NCI-H774 (cell line): ENCODE results near the gene SLC25A47.
"Not testable (repeated sequence)": the region's sequence is repeated elsewhere in the genome, so short reads cannot be mapped to it uniquely, and the experiment has no call there.

Experiments
- DNase-seq: peaks from one replicate; lab custom pipeline; 2025; lab: John Stamatoyannopoulos, UW

Gene SLC25A47

DNA sequence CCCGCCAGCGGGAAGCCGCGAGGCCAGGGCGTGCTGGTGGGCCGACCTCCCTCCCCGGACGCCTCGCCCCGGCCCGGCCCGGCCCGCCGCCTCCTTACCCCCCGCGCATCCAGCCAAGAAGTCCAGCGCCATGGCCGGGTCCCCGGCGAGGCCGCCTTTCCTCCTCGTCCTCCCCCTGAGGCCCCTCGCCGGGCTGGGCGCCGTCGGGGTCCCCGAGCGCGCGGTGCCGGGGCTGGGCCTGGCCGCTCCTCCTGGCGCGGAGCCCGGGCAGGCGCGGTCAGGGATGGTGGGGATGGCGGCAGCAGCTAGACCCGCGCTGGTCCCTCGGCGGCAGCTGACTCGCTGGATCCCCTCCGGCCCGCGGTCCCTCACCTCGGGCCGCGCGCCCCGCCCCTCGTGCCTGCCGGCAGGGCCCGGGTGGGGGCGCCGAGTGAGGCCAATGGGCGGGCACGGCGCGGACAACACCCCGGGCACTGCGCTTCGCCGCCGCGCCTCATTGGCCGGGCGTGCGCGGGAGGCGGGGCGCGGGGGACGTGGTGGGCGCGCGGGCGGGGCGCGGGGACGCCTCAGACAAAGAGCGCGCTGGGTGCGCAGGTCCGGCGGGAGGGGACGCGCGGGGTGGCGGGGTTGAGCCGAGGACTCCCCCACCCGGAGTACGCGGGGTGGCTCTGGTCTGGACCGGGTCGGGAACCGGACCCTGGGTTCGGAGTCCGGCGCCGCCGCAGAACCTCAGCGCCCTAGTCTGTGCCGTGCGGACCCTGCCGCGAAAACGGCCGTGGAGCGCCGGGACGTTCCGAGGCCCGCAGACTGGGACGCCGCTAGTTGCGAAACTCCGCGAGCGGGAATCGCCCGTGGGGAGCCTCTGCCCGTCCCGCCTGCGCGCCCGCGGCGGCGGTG is 16.8 kb upstream of the SLC25A47 start, which contains the start of gene SLC25A29:
SLC25A29 (minus strand) TSS at position 344 of the 897 bp plus-strand sequence; CDS start at position 132, 212 bp downstream.
- DNase-seq: peak; percentile 95

DNA sequence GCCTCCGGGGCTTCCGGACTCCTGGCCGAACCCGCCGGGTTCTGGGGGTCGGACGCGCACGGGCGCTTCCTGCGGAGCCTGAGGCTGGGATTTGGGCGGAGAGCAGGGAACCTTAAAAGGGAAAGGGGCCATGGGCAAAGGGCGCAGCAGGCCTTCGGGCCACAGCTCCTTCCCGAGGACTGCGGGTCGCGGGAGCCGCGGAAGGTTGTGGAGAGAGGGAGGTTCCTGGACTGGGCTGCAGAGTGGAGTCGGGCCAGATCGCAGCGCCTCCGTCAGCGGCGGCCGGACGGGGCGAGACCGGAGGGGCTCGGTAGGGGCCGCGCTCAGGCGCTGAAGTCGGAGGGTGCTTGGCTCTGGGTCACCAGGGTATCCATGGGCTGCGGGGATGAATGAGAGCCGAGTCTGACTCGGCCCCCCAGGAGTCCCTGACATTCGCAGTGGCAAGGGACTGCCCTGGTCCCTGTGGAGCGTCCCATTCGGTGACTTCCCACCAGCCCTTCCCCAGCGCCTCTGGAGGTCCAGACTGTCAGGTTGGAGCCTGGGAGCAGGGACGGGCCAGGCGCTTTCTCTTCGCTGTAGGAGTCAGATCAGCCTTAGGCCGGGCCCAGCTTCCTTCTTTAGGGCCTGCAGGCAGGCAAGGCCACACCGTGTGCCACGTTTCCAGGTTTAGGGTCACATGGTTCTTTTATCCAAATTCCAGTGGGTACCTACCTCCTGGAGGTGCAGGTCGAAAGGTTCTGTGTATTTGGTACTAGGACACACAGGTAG is 16.0 kb upstream of the SLC25A47 start:
- no peak for DNase-seq

DNA sequence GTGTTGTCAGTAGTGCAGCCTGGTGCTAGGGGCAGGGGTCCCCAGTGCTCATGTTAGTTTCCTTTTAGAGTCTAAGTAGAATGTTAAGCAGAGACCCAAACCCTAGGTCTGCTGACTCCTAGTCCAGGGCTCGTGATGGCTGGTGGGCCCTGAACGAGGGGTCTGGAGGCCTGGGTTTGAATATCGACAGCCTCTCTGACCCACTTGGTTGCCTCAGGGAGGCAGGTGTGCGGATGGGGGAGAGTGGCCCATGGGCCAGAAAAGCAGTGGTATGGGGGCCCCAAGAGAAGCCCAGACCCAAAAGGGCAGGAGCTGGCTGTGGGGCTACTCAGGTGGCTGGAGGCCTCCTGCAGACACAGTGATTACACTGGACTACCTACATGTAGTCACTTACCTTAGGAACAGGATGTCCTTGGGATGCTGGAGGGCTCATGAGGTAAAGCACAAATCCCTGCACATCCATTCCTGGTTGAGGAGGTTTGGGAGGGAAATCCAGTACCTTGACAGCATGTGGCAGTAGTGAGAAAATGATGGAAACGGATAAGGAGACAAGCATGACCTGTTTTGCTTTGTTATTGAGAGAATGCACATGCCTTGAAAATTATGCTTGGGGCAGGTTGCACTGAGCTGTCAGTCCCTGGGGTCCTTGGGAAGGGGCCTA is 15.2 kb upstream of the SLC25A47 start:
- no peak for DNase-seq

DNA sequence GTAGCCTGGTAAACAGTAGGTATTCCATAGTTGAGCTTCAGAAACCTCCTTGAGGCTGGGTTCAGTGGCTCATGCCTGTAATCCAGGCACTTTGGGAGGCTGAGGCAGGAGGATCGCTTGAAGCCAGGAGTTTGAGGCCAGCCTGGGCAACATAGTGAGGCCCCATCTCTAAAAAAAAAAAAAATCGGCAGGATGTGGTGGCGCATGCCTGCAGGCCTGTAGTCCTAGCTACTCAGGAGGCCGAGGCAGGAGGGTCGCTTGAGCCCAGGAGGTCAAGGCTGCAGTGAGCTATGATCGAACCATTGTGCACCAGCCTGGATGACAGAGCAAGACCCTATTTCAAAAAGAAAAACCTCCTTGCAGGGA is 14.7 kb upstream of the SLC25A47 start:
- not testable (repeated sequence) for DNase-seq

DNA sequence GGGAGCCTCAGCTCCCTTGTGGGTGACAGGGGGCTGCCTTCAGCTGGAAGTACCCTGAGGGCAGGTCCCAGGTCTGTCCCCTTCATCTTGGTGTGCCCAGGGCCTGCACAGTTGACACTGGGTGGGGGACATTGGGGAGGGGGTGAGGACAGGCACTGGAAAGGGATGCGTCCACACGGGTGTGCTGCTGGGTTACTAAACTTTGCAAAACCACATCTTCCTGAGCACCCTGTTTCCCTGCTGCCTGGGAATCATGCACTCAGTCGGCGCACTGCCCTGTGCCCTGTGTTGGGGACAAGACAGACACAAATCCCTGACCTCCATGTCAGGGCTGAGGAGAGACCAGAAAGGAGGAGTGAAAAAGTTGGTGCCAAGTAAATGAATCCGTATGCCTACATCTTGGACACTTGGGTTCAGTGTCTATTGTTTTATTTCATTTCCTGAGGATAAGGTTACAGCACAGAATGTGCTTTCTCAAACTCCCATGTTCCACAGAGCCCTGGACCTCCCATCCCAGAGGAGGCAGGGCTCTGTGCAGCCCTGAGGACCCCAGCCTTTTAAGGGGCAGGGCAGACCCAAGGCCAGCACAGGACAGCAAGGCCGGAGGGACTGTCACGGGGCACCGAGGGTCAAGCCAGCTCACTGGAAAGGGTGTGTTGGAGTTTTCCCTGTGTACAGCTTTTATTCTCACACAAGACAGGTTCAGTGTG is 14.0 kb upstream of the SLC25A47 start:
- DNase-seq: no peak

DNA sequence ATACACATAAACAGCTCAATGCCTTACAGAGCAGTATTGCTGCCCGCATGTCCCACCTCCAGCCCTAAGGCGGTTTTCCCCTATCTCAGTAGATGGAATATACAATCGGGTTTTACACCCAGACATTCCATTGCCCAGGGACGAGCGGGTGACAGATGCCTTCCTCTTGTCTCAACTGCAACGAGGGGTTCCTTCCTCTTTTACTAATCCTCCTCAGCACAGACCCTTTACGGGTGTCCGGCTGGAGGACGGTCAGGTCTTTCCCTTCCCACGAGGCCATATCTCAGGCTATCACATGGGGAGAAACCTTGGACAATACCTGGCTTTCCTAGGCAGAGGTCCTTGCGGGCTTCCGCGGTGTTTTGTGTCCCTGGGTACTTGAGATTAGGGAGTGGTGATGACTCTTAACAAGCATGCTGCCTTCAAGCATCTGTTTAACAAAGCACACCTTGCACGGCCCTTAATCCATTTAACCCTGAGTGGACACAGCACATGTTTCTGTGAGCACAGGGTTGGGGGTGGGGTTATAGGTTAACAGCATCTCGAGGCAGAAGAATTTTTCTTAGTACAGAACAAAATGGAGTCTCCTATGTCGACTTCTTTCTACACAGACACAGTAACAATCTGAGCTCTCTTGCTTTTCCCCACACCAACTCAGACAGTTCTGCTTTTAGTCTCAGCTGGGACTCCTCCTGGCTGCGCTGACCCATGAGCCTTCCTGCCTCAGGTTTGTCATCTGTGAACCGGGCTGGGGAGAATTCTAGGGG is 10.8 kb upstream of the SLC25A47 start:
- not testable (repeated sequence) for DNase-seq

DNA sequence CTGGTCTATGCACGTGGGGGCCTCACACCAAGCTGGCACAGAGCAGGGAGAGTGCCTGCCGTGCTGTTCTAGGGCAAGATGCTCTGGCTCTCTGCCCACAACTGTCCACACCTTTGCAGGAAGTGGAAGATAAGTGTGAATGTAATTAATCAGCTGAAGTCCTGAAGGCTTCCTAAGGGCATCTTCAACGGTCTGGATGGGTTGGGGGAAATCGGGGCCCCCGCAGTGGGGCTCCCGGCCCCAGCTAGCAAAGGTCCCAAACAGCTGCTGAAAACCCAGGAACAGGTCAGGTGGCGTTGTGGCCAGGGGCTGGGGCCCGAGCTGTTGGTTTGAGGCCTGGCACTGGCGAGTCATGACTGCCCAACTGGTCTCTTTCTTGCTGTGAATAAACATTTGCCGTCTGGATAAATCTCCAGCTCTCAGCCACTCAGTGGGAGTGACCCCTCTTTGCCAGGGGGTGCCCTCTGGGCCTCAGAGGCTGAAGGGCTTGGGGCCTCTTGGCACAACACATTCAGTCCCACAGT is 10.2 kb upstream of the SLC25A47 start:
- no peak for DNase-seq

DNA sequence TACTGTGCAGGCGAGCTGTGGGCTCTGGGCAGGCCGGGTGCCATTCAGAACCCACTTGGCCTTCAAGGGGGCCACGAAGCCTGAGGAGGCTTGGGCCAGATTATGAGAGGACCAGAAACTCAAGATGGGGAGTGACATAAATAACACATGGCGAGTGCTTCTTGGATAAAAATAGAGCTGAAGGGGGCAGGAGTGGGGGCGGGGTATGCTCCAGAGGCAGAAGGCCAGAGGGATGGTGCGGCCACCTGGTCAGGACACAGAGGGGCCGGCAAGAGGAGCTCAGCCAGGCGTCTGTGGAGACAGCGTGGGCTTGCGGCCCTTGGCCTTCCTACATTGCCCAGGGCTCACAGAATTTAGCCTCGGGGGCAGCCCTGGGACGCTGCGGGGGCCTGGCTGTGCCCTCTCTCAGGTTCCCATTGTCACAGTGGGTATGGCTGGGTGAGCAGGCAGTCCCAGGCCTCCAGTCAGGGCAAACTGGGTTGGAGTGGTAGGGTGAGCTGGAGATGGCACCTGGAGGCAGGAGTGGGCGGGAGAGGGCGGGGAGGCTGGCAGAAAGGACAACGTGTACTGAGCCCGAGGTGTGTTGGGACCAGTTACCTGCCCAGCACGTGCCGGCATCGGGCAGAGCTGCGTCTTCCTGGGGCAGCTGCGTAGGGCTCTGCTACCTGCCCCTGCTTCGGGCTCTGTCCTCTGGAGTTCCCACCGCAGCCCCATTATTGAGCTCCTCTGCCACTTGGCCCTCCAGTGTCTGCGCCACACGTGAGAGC is 9.5 kb upstream of the SLC25A47 start:
- no peak for DNase-seq

DNA sequence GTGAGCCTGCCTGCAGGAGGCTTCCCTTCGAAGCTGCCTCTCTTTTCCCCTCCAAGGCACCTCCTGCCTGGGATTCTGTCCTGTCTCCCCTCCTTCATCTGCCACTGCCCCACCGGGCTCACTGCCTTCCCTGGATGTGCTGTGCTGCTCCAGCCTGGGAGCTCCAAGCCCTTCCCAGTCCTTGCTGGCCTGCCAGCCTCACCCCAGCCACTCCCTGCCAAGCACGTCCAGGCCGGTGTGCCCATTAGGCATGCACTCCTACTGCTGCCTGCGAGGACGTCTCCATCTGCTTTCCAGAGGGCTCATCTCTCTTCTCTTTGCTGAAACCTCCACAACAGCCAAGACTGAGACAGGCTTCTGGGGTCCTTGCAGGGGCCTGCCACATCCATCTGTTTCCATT is 8.4 kb upstream of the SLC25A47 start:
- DNase-seq: no peak

DNA sequence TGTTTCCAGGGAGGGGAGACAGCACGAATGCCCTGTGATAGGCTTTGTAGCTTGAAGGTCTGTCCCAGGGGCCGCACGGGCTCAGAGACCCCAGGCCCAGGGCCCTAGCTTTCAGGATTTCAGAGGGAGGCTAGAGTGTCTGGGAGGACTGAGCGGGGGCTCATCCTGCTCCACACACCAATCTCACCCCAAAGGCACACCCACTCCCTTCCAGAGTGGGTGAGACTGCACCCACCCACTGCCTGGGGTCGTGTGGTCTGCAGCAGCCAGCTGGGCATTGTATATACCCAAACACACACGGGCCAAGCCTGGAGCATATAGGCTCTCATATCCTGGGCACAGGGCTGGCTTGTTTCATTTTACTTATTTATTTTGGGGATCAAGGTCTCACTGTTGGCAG is 5.8 kb upstream of the SLC25A47 start:
- DNase-seq: no peak

DNA sequence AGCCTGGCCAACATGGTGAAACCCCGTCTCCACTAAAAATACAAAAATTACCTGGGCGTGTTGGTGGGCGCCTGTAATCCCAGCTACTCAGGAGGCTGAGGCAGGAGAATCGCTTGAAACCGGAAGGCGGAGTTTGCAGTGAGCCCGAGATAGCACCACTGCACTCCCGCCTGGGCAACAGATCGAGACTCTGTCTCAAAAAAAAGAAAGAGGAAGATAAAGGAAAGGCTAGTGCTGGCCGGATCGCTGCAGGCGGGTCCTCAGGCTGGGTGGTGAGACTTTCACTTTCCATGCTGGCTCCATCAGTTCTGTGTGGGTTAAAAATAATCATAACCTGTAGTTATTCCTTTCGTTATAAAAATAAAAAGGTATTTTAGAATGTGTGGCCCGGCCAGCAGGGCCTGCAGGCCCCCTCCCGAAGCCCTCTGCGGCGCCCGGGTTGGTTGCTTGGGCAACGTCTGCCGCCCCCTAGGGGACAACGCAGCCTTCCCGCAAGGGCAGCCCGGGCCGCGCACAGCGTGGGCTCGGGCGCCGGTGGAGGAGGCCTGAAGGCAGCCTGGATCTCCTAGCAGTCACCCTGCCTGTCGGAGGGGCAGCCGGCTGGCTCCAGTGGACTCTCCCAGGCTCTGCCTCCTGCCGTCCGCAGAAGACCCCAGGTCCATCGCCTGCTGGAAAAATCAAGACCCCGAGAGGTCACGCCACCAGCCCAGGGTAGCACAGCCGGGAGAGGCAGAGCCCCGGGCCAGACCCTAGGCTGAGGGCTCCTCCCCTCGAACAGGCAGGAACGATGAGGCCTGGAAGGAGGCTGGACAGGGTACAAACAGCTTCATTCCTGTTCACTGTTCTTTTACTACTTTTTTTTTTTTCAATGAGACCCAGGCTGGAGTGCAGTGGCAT is 5.0 kb upstream of the SLC25A47 start:
- no peak for DNase-seq

DNA sequence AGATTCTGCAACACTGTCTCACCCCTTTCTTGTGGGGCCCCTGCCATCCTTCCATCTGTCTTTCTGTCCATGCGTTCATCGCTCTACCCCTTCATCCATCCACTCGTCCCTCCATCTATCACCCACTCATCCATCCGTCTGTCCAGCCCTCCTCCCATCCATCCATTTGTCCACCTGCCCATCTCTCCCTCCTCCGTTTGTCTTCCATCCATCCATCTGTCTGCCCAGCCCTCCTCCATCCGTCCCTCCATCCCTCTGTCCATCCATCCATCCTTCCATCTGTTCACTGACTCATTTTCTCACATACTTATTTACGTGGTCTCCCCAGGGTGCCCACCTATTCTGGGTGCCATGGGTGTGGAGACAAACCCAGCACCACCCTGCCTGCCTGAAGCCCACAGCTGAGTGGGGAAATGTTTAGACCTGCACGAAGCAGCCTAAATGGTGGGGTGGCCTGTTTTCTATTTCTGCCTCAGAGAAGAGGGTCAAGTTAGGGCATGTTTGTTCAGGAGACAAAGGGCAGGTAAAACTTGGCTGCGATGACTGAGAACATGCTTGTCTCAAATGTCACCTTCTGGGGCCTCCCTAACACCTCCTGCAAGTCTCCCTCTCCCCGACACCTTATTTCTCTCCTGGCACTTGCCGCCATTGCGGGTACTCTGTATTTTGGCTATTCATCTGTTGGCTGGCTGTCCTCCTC is 2.8 kb upstream of the SLC25A47 start:
- DNase-seq: no peak

DNA sequence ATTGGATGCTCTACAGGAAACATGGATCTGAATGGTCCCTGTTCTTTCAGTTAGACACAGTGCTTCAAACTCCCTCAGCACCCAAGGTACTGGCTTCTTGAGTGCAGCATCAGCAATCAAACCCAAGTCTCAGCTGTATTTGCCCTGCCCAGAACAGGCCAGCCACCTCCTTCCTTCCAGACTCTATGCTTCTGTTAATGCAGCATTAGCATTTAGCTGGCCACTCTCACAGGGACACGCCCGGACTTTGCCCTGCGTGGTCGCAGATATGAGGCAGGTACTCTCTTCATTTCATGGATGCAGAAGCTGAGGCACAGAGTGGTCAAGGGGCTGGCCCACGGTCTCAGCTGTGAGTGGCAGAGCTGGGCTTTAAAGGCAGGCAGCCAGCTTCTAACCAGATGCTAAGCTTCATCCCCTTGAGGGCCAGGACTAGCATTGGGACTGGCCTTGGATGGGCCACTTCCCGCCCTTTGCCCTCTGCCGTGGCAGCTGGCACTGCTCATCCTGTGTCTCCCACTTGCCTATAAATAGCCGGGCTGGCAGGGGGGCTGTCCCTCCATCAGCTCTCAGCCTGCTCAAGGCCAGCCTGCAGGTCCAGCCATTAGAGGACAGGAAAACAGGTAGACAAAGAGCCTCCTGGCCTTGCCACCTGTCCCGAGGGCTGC is 1.5 kb upstream of the SLC25A47 start:
- DNase-seq: no peak

DNA sequence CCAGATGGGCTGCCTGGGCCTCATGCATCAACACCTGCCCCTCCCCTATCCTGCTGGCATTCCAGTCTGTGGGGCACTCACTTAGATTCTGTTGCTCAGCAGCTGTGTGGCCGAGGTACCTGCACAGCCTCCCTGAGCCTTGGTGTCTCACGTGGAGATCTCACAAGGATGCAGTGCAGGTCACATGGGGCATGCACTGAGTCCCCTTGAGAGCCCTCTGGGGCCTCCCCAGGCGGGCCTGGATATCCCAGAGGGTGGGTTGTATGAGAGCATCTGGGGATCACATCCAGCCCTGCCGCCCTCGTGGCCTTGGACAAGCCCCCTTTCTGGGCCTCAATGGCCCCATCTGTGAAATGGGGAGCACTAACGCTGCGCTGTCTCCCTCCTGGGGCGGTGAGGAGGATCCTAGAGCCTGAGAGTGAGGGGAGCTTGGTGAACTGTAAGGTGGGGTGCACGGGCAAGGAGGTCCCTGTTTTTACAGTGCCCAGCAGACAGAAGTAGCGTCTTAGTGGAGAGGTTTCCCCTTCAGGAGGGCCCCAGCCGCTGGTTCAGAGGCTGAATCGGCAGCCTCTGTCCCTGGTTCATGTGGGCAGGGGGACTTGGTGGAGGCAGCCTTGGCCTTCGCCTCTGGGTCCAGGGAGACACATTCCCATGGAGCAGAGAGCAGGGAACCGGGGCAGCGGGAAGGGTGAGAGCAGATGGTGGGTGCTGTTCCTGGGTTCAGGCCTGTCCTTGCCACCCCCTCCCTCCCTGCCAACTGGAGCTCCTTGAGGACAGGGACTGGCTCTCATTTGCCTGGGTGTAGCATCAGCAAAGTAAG is 791 bp upstream of the SLC25A47 start:
- no peak for DNase-seq

DNA sequence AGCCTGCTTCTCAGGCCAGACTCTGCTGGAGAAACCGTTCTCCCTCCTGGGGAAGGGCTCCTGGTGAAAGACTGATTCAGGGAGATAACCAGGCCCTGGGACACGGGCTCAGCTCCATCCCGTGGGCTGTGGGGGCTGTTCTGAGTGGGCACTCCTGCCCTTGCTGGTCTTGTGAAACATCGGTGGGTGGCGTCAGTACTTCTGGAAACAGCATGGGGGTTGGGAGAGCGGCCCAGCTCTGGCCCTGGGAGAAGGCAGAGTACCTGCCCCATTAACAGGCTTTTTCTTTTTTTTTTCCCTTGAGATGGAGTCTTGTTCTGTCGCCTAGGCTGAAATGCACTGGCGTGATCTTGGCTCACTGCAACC is 786 bp downstream of the SLC25A47 start:
- DNase-seq: no peak

DNA sequence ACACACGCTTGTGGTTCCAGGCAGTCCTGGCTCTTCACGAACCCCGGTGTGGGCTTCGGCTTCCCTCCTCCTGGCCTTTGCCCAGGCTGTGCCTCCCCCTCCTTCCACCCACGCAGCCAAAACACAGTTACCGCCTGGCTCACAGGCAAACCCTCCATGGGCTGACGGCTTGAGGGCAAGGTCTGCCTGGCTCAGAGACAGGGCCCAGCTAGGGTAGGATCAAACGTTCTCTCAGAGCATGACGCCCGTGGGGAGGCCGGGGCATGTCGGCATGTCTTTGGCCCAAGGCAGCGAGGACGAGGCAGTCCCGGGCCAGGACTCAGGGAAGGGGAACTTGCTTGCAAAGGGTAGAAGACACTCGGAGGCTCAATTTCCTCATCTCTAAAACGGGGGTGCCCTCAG is 2.1 kb downstream of the SLC25A47 start:
- DNase-seq: no peak

DNA sequence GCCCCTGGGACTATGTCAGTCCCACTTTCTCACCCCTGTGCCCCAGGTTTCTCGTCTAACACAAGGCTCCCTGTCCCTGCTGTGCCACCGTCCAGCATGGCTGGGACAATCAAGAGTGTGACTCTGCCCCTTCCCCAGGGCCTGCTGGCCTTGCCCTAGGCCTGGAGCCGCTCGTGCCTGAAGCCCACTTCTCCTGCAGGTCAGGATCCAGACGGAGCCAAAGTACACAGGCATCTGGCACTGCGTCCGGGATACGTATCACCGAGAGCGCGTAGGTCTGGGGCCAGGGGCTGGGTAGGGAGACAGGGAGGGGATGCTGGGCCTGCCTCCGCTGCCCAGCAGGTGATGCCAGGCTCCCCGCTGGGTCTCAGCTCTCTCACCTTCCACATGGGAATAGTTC is 2.8 kb downstream of the SLC25A47 start:
- DNase-seq: no peak
